ENCODE results near the gene GRAMD4.

The GRAMD4 gene

DNA sequence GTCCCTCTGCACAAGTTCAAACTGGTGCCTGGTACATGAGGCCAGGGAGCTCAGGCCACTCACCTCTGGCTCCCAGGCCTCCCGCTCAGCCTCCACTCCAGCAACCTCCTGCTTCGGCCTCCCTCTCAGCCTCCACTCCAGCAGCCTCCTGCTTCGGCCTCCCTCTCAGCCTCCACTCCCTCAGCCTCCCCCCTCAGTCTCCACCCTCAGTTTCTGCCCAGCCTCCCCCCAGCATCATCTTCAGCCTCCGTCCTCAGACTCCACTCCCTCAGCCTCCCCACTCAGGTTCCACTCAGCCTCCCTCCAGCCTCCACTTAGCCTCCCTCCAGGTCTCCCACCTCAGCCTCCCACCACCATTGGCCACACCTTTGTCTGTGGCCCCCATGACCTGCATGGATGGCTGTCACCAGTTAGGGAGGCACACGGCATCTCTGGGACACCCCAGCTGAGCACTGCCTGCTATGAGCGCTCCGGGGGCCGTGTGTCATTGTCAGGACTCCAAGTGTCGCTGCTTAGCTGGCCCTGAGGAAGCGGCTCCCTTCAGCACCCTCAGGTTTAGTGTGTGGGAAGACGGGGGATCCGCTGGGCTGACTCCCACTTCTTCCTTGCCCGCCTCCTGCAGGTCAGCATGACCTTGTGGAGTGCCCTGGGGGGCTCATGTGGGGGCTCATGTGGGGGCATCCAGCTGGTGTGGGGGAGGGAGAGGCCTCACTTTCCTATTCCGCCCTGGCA is 39.0 kb downstream of the GRAMD4 start:
- DNase-seq: no peak

DNA sequence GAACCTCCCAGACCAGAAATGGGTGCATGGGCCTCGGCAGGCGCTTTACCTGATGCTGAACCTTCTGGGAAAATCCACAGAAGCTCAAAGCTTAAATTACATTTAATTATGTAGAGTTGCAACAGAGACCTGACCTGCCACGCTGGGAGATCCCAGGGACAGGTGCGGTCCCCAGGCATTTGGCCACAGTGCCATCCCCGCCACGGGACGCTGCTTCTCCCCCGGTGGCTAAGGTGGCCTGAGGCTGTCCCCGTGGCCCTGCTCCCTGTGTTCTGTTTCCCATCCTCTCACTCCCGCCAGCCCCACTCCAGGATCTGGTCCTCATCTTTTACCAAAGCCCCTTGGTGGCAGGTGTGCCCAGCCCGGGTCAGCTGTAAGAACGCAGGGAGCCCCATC is 39.6 kb downstream of the GRAMD4 start:
- no peak for DNase-seq

DNA sequence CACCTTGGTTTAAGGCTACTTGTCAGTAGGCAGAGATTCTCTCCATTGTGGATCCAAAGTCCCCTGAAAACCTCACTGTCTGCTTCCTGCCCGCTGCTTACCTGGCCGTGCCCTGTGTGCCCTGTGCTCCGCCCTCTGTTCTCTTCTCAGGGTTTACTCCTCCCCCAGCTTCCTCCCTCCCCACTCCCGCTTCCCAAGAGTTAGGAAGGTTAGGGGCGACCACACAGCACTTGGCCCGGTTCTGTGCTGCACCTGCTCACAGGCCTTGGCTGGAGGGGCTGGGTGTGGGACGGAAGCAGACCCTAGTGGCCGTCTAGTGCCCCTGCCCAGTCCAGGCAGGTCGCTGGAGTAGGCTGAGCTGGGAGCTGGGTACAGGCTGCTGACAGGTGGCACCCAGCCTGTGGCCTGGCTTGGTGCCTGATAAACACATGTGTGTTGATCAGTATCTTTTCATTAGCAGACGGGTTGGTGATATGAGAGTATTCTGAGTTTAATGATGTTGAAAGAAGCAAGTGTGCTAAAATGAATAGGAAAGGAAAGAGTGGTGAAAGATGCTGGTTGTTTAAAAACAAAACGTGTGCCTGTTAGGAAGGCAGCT is 40.5 kb downstream of the GRAMD4 start:
- DNase-seq: peak; percentile 60

DNA sequence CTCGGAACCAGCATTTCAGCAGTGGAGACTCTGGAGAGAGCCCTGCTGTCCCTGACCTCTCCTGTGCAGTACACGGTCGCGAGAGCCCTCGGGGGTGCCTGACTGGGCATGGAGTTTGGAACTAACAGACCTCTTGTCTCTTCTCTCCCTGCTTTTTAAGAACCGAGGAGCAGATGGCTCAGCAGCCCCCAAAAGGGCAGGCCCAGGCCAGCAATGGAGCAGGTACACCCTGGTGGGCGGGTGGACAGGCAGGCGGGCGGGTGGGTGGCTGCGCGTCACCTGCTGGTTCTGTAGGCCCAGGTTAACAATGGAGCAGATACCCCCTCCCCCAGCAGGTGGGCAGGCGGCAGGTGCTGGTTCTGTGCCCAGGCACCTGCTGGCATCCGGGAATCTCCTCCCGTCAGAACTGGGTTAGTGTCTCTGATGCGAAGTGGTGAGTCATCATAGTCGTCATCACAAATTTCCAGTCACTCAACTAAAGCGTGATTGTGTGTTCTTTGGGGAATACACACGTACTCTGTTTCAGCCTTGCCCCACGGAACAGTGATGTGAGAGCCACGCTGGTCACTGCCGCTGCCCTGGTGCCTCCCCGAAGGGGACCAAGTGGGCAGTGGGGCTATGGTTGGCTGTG is 41.1 kb downstream of the GRAMD4 start:
- peak; percentile 65 for DNase-seq

DNA sequence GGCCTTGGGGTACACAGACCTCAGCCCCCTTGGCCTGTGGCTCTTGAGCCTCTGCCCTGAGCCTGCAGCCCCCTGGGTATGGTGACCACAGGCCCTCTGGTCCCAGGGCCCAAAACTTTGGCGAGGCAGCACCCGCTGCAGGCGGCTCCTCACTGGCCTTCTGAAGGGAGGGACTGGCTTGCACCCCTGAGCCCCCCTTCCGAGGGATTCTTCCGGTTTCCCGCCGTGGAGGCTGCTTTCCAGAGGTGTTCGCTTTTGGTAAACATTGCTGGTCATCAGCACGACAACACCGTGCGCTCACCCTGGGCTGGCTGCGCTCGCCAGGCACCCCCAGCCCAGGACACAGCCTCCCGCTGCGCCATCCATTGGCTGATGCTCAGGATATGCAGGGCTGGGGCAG is 42.0 kb downstream of the GRAMD4 start:
- no peak for DNase-seq

DNA sequence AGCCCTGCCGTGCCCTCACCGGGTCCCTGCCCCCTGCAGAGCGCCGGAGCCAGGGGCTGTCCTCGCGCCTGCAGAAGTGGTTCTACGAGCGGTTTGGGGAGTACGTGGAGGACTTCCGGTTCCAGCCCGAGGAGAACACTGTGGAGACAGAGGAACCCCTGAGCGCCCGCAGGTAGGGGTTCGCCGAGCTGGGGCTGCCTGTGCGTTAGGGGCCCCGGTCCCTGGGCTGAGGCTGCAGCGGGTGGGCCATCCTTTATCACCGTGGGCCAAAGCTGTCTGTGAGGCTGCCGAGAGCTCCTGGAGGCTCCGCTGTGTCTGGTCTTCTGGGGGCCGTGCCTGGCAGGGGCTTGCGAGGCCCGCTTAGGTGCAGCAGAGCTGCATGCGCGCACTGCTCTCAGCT is 42.8 kb downstream of the GRAMD4 start:
- no peak for DNase-seq

DNA sequence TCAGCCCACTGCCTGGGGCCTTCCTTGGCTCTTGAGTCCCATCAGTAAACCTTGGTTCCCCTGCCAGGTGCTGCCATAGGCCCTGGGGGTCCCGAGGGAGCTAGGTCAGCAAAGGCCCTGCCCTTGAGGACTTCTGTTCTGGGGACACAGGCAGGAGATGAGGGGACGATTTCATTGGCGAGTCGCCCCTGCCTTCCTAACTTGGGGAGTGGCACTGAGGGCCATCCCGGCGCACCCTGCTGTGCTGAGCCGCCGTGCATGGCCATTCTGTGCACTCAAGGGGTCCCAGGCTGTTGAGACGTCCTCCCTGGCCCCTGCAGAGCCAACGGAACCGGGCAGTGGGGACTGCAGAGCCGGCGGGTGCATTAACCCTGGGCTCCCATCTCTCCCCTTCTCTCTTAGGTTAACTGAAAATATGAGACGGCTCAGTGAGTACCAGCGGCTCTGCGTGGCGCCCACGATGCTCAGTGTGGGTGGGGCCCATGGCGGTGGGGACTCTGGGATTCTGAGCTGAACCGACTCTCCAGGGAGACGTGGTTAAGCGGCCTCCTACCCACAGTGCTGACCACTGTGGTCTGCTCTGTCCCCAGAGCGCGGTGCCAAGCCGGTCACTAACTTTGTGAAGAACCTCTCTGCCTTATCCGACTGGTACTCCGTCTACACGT is 43.4 kb downstream of the GRAMD4 start:
- no peak for DNase-seq

DNA sequence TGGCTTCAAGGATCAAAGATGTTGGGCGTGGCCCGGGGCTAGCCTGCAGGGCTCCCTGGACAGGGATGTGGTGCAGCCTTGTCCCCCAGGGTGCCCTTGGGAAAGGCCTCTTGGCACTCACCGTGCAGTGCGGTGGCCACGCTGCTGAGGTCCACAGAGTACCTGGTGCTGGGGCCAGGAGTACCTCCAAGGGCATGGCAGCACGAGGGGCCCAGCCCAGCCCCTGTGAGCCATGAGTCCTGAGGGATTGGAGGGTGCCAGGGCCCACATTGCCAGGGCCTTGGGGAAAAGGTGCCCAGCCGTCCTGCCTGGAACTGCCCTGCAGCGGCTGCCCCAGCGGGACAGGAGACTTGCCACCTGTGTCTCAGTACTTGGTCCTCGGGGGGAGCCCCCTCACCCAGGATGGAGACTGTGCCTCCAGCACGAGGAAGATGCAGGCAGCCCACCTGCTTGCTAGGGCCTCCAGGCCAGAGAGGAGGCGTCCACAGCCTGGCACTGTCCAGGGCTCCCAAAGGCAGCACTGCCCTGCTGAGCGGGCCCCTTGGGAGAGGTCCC is 44.2 kb downstream of the GRAMD4 start:
- DNase-seq: no peak

DNA sequence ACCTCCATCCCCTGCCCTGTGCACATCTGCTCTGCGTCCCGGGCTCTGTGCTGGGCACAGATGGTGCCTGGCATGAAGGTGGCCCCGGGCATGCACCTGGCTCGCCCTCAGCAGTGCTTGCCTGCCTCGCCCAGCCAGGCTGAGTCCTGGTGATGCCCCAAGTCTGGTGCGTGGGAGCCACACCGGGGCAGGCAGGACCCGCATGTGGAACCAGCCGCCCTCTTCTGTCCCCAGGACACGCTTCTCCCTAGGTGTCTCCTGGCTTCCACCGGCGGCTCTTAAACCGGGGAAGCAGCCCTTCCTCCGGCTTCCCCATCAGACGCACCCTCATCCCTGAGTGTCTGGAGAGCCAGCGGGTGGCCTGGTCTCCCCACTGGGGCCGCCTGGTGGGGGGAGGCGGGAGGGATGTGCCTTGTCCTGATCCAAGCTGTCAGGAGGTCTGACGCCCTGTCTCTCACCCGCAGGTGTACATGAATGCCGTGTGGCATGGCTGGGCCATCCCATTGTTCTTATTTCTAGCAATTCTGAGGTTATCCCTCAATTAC is 45.0 kb downstream of the GRAMD4 start:
- DNase-seq: no peak

DNA sequence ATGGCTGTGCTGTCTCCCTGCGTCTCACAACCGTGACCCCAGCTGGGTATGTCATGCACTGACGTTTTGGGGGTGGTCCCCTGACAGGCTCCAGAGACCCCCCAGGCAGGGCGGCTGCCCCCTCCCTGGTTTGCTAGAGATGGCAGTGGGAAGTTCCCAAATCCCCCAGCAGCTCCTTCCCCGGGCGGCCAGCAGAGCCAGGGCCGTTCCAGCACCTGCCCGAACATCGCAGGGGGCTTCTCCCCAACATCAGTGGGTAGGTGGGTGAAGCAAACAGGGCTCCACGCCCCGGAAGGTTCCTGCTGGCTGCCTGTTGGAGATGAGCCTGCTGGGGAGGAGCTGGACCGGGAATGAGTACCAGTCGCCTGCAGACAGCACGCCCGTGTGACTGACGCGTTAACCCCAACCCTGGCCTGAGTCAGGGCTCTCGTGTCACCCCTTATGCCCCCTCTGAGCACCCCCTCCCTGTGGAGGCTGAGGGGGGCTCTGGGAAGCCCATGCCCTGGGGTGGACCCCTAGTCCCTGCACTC is 45.6 kb downstream of the GRAMD4 start:
- DNase-seq: no peak

DNA sequence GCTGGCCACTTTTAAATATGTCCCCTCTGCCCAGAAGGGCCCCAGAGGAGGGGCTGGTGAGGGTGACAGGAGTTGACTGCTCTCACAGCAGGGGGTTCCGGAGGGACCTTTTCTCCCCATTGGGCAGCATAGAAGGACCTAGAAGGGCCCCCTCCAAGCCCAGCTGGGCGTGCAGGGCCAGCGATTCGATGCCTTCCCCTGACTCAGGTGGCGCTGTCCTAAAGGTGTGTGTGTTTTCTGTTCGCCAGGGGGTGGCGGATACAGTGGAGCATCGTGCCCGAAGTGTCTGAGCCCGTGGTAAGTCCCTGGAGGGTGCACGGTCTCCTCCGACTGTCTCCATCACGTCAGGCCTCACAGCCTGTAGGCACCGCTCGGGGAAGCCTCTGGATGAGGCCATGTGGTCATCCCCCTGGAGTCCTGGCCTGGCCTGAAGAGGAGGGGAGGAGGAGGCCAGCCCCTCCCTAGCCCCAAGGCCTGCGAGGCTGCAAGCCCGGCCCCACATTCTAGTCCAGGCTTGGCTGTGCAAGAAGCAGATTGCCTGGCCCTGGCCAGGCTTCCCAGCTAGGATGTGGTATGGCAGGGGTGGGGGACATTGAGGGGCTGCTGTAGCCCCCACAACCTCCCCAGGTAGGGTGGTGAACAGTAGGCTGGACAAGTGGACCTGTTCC is 46.5 kb downstream of the GRAMD4 start:
- DNase-seq: no peak

DNA sequence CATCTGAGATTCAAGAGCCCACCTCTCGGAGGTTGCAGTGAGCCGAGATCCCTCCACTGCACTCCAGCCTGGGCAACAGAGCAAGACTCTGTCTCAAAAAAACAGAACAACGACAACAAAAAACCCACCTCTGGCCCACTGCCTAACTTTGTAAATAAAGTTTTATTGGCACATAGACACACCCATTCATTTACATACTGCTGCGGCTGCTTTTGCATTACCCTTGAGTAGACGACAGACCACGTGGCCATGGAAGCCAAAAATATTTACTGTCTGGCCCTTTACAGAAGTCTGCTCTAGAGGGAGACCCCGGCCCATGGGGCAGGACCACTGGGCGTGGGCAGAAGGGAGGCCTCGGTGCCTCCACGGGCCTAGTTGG is 47.0 kb downstream of the GRAMD4 start:
- DNase-seq: no peak

DNA sequence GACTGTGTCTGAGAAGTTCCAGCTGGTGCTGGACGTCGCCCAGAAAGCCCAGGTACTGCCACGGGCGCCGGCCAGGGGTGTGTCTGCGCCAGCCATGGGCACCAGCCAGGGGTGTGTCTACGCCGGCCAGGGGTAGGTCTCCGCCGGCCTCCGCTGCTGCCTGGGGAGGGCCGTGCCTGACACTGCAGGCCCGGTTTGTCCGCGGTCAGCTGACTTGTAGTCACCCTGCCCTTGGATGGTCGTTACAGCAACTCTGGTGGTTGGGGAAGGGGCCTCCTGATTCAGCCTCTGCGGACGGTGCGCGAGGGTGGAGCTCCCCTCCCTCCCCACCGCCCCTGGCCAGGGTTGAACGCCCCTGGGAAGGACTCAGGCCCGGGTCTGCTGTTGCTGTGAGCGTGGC is 47.9 kb downstream of the GRAMD4 start:
- no peak for DNase-seq

DNA sequence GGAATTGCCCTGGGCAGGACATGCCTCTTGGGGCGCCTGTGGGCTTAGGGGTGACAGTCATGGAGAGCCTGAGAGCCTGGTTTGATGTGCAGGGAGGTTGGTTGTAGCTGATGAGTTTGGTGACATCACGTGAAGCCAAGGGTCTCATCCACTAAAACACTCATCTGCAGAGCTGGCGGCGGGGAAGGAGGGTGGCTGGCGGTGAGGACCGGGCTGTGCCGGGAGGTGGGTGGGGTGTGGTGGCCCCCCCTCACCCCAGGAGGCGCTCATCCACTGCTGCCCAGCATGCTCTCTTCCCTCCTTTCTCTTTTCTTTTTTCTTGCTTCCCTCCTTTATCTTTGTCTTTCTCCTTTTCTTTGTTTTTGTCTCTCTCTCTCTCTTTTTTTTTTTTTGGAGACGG is 49.0 kb downstream of the GRAMD4 start:
- no peak for DNase-seq

DNA sequence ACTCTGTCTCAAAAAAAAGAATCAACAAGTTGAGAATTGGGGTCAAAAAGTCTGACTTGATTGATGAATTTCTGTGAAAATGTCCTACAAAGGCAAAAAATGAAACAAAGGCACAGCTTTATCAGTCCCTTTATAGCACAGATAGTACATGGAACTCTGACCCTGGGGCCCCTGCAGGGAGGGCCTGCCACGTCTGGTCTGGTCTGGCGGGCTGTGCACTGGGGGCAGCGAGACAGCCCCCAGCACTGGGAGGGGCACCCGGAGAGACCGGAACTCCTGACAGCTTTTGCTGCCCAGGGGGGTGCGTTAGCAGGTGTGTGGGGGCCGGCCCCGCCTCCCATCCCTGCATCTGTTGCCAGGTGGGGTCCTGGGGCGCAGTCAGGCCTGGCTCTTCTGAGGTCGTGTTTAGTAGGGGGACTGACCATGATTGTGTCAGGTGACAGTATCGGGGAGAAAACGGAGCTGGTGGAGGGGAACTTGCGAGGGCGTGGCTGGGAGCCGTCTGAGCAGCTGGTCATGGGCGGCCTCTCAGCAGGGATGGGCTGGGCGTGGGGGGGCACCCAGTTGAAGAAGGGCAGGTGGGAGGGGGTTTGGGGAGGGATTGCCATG is 51.7 kb downstream of the GRAMD4 start:
- DNase-seq: no peak

DNA sequence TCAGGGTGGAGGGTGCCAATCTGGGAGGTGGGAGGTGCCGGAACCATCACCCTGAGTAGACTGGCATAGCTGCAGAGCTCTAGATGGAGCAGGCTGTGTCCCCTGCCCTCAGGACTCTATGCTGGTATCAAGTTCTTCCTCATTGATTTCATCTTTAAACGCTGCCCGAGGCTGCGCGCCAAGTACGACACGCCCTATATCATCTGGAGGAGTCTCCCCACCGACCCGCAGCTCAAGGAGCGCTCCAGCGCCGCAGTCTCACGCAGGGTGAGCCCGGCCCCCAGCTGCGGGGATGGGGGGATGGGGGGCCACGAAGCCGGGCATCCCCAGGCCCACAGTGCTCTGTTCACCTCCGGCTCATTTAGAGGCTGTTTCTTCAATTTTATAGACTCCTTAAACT is 52.5 kb downstream of the GRAMD4 start:
- DNase-seq: no peak

DNA sequence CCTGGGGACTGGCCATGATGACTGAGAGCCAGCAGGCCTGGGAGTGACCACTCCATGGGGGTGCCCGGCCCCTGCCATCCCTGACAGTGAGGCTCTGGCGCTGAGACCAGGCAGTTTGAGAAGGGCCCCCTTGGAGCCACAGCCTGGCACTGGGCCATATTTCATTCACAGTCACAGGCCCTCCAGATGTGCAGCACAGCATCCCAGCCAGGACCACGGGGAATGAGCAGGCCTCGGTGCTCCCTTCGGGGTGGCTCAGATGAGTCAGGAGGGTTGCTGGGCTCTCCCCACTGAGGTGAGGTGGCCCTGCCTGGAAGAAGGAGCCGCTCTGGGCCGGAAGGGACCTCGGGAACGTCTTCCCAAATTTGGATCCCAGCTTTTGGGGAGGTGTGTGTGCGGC is 53.0 kb downstream of the GRAMD4 start:
- no peak for DNase-seq

DNA sequence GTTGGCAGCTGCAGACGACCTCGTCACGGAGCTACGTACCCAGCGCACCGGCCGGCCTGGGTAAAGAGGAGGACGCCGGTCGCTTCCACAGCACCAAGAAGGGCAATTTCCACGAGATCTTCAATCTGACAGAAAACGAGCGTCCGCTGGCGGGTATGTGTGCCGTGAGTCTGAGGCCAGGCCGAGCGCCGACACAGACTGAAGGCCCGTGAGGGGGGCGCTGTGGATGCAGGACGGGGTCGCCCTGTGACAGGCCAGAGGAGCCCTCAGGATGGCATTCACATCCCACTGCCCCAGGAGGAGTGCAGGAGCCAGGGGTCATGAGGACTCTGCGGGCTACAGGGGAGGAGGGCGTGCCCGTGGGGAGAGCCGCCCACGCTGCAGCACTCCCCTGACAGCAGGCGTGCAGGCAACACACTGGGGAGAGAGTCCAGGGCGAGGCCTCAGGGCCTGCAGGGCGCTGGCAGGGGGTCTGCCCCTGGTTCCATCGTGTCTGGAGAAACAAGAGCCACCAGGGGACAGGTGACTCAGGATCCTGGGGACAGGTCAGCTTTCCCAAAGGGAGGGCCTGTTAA is 53.6 kb downstream of the GRAMD4 start:
- DNase-seq: peak; percentile 34

DNA sequence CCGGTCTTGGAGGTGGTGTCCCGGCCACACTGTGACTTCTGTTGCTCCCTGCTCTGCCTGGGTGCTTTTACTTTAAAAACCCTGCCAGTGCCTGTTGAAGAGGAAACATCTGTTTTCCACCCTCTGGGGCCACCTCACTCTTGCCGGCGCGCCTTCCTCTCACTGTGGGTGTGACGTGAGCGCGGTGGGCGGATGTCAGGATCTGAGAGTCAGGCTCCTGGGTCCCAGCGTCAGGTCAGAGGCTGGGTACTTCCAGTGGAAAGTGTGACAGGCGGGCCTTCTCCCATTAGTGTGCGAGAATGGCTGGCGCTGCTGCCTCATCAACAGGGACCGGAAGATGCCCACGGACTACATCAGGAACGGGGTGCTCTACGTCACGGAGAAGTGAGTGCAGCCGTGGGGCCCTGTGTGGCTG is 54.2 kb downstream of the GRAMD4 start:
- DNase-seq: peak; percentile 88

DNA sequence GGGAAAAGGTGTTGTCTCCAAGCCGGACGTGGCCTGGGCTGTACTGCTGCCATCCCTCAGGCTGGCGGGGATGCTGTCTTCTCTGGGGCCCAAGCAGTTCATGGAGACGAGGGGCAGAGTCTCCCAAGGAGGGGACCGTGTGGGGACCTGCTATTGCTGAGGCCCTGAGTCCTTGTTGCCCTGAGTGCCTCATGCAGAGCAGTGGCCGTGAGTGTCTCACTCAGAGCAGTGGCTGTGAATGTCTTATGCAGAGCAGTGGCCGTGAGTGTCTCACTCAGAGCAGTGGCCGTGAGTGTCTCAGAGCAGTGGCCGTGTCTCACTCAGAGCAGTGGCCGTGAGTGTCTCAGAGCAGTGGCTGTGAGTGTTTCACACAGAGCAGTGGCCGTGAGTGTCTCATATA is 54.7 kb downstream of the GRAMD4 start:
- peak; percentile 26 for DNase-seq

DNA sequence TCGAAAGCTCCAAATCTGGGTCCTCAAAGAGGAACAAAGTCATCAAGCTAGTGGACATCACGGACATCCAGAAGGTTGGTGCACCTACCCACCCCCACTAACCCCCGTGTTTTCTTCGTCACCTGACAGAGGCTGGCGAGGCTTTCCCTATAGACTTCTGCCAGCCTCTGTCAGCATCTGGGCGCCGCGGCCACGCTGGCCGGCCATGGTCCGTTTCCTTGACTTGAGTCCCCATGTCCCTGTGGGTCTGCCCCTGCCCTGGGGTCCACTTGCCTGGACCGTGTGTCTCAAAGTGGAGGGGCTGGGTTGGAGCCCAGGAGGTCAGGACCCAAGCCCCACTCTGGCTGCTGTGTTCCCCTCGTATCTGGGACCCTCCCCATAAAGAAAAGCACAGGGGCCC is 55.3 kb downstream of the GRAMD4 start:
- DNase-seq: no peak

DNA sequence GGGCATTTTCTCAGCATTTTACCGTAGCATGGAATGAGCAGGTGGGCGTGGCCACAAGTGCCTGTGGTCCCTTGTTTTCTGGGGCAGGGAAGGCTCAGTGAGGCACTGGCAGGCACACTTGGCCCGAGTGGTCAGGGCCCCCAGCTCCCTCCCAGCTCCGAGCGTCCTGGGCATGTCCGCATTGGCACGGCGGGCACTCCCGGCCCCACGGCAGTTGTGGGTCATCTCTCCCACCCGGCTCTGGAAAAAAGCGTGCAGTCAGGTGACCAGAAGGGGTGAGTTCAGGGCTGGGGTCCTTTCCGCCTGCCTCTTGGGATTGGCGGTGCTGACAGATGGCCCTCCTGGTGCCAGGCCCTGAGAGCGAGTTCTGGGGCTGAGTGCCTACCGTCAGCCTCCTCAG is 55.8 kb downstream of the GRAMD4 start:
- DNase-seq: no peak
